GM20431 (cell line): ENCODE results near the gene GIMAP6.
"Not testable (repeated sequence)": the region's sequence is repeated elsewhere in the genome, so short reads cannot be mapped to it uniquely, and the experiment has no call there.

Experiments used
- in situ Hi-C: fragments of 300-500 bp; cut with MseI, MboI; formaldehyde crosslinking; loops from one replicate; pipeline ENCODE4 v1.15.0; 2020; ENCODE audit warnings: low sequenced_read_pairs; ENCODE audit not compliant: unreplicated experiment

Gene GIMAP6

DNA sequence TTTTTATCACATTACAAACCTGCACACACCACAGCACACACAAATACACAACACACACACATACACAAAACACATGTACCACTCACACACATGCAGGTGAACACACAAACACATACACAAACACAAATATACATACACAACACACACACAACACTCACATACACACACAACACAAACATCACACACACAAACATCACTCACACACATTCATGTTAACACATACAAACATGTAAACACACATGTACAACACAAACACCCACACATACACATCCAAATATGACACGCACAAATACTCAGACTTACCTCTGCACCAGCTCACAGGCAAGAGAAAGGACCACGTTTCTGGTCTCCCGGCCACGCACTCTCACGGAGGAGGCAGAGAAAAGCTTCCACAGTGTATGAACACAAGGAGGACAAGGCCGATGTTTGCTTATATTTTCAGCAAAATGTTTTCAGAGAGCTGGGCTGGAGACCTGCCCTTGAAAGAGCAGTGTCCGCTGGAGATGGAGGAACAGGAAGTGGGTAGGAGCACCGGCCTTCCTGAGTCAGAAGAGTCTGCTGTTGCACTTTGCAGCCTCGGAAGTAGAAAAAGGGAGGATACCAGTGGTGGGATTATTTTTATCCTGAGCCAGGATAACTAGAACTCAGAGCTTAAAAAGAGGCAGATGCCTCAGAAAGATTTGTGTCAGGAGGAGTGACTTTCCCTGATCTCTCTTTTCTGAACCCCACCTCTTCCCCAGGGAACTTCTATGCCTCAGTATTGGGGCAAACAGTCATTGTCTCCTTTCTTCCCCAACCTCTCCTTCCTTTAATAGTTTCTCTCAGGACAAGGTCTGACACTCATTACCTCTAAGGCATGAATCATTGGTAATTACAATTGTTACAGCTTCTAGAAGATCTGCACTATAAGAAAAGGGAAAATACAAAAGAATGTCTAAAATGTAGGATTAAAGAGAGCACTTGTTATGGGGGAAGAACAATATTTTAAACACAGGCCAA is at the start of gene GIMAP6:
TSS of gene GIMAP6 (minus strand) at position 520 of the 999 bp plus-strand sequence. CDS start 2,243 bp downstream, outside the sequence.
- in situ Hi-C loops: no loop called here

DNA sequence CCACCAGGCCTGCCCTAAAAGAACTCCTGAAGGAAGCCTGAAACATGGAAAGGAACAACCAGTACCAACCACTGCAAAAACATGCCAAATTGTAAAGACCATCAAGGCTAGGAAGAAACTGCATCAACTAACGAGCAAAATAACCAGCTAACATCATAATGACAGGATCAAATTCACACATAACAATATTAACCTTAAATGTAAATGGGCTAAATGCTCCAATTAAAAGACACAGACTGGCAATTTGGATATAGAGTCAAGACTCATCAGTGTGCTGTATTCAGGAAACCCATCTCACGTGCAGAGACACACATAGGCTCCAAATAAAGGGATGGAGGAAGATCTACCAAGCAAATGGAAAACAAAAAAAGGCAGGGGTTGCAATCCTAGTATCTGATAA is 48.2 kb upstream of the GIMAP6 start:
- in situ Hi-C loops: not testable (repeated sequence)

DNA sequence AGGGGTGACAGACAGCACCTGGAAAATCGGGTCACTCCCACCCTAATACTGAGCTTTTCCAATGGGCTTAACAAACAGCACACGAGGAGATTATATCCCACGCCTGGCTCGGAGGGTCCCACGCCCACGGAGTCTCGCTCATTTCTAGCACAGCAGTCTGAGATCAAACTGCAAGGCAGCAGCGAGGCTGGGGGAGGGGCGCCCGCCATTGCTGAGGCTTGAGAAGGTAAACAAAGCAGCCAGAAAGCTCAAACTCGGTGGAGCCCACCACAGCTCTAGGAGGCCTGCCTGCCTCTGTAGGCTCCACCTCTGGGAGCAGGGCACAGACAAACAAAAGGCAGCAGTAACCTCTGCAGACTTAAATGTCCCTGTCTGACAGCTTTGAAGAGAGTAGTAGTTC is 46.4 kb upstream of the GIMAP6 start:
- in situ Hi-C loops: not testable (repeated sequence)

DNA sequence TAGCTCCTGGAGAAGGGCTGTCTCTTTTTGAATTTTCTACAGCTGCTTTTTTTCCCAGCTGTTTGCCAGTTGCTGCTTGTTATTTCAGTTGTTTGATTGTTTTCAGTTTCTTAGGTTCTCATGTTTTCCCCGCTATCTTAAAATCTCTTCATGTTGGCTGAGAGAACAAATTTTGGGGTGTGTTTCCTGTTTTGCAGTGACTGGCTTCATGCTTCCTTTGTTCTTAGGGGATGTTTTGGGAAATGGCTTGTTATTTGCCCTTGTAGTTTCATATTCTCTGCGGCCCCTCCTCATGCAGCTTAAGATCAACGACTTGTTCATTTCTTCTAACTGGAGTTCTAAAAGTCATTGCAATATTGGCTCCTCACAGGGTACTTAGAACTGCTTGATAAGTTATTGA is 44.7 kb upstream of the GIMAP6 start:
- in situ Hi-C loops: not testable (repeated sequence)

DNA sequence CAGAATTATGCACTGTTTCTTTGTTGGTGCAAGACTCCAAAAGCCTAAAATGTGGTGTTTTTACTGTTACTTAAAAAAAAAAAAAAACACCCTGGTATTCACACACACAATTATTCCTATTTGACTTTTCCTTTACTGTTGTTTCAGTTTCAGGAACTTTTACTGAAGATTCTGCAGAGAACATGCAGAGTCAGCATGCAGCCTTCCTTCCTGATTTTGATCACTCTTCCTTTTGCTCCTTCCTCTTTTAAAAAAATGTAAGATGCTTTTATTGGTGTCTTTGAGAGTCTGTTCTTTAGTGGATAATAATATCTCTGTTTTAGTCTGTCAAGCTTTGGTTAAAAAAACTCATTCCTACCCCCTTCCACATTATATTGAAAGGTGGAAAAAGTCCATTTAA is 44.1 kb upstream of the GIMAP6 start:
- in situ Hi-C loops: not testable (repeated sequence)

DNA sequence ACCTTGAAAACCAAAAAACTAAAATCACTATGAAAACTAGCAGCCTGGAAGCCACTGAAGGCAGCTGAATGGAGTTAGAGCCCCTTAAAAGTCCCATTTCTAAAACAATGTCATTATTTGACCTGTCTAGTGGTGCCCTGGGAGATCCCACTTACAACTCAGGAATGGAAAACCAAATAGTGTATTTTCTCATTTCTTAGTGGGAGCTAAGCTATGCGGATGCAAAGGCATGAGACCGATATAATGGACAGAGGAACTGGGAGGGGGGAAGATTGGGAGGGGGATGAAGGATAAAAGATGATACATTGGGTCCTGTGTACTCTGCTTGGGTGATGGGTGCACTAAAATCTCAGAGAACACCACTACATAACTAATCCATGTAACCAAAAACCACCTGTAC is 43.5 kb upstream of the GIMAP6 start:
- in situ Hi-C loops: no loop called here

DNA sequence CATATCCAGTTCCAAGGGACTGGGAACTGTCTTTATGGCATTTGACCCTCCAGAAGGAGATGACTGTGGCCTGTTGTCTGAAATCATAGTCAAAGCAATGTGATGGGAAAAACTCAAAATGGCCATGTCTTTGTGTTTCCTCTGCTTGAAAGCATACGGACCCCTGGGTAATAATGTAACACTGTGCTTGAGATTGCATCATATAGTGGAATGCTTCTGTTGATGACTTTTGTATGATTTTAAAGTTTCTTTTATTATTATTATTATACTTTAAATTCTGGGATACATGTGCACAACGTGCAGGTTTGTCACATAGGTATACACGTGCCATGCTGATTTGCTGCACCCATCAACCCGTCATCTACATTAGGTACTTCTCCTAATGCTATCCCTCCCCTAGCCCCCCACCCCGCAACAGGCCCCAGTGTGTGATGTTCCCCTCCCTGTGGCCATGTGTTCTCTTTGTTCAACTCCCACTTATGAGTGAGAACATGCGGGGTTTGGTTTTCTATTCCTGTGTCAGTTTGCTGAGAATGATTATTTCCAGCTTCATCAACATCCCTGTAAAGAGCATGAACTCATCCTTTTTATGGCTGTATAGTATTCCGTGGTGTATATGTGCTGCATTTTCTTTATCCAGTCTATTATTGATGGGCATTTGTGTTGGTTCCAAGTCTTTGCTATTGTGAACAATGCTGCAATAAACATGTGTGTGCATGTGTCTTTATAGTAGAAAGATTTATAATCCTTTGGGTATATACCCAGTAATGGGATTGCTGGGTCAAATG is 39.8 kb upstream of the GIMAP6 start:
- in situ Hi-C loops: not testable (repeated sequence)

DNA sequence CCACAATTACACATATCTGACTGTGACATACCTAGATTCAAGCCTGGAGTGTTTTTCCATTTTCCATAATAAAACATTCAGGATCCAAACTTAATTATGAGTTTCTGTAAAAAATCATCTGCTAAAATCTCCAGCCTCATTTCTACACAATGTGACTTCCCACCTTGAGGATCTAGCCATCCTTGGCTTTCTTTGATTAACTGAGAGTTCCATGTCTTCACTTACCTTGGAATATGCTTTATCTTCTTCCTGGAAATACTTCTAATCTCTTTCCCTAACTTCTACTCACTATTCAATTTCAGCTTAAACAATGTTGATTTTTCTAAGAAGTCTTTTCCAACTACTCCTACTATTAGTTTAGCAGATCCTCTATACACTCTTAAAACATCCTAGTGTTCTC is 36.8 kb upstream of the GIMAP6 start:
- in situ Hi-C loops: no loop called here

DNA sequence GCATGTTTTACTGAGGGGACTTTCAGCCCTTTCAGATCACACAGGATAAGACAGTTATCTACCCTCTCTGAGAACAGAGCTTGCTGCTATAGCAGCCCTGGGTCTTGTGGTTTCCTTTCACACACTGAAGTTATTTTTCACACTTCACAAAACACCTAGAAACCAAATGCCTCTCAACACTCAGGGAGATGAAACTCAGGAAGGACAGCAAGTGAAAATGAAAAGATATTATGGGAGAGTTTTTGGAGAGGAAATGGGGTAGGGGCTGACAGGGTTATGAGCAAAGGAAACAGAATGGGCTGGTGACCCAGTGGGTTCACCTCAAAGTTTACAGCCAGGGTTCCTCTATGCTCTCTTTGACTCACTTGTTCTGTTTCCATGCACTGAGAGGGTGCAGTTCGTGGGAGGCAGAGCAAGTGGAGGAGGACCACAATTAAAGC is 36.3 kb upstream of the GIMAP6 start:
- in situ Hi-C loops: no loop called here

DNA sequence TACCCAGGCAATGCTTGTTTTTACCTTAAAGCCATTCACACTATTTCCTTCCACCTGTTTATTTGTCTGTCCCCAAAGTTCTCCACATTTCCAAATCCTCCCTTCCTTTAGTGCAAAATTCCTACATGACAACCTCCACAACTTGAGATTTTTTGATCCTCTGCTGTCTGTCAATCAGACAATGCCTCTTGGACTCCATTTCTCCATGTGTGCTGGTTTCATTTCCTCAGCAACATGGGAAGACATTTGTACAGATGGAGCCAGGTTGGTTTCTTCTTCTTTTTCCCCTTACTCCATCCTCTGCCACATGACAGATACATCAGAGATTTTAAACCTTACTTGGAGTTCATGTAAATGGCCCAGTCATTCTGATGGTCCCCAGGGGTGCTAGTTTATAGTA is 34.2 kb upstream of the GIMAP6 start:
- in situ Hi-C loops: no loop called here

DNA sequence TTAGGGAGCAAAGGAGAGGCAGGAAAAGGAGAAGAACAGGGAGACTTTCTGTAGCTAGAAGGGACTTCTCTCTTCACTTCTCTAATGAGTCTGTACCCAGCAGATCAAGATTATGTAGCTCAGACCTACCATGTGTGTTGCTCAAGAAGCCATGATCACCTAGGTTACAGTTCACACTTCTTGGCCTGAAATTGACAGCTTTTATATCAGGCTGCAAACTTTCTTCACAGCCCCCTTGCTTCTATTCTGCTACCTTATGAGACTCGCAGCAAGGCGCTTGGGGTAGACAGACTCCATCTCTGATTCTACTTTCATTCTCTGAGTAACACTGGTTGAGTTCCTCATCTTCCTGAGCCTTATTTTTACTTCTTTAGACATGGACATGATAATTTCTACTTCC is 33.7 kb upstream of the GIMAP6 start:
- in situ Hi-C loops: no loop called here

DNA sequence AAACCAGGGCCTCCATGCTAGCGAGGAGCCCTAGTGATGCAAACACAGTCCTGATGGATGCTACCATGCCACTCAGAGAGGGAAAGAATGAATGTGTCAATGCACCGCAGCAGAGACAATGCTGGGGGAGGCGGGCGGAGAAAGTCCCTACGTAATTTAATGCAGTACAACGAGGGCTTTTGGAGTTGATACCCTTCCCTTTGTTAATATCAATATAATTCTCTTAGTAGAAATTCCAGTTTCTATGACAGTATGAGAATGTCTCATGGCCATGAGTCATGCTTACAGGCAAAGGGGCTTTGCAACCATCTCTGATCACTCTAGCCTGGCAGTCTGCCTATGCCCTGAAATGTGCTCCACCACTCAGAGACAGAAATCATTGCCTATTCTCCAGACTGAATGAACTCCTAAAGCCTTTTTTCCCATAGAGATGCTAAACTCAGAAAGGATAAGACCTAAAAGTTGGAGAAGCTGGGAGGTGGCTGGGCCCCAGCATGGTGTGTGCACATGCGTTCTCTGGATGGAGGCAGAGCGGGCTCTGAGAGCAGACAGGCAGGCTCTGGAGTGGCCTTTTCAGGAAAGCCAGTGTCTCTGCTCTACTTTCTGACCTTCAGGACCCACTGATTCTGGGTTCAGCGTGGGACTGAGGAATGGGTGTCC is 33.0 kb upstream of the GIMAP6 start:
- in situ Hi-C loops: no loop called here

DNA sequence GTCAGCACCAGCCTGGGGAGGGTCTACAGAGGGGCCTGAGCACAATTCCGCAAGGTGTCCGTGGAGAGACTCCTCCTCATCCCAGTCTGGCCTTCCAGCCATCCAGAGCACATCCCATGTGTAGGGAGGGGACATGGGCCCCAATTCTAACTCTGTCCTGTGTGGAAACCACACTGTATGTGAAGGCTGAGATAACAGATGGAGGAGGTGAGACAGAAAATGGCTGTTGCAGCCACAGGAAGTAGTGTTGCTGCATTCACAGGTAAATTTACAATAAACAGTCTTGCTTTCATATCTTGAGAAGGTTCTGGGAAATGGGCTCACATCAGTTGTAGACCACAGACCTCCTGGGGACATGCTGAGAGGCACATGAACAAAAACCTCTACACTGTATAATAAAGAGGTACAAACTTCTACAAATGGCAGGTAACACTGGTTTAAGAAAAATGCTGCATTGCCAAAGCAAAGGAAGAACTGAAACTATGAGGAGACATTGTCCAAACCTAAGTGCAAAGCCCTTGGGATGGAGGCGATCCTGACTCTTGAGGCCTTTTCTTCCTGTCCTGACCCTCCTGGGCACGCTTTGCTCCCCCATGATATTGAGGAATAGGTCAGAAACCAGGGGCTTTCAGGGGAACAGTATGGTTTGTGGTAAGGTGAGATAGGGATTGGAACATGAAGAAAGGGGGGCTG is 31.8 kb upstream of the GIMAP6 start:
- in situ Hi-C loops: no loop called here

DNA sequence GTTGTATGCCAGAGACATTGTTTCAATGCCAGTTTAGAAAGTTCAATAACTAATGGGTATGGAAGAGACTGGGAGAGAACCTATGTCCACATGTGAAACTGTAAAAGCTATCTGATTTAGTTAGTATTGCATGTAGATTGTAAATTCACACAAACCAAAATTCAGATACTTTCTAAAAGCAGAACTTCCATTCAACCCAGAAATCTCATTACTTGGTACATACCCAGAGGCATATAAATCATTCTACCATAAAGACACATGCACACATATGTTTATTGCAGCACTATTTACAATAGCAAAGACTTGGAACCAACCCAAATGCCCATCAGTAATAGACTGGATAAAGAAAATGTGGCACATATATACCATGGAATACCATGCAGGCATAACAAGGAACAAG is 30.6 kb upstream of the GIMAP6 start:
- in situ Hi-C loops: not testable (repeated sequence)

DNA sequence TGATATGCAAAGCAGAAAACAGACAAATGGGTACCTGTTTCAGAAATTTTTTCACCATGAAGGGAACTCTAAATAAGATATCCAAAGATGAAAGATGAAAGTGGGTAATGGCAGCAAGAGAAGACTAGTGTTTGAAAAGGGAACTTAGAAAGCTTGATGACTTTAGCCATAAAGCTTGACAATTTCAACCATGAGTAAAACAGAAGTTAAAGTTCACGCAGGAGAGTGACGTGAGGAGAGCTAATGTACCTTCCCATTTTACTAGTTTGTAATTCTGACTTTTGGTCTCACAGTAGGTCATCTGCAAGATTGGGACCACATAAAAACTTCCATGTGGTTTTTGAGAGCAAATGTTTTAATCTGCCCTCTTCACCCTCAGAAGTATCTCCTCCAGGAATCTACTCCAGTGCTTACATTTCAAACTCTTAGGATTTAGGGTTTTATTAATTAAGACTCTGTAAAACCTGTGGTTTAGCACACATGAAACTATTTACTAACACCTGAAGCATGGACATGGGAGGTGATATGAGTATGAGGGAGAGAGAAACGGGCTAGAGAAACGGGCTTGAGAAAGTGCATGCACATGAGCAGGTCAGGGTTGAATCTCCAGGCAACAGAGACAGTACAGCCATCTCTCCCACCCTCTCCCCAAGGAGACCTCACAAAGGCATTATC is 28.9 kb upstream of the GIMAP6 start:
- in situ Hi-C loops: no loop called here

DNA sequence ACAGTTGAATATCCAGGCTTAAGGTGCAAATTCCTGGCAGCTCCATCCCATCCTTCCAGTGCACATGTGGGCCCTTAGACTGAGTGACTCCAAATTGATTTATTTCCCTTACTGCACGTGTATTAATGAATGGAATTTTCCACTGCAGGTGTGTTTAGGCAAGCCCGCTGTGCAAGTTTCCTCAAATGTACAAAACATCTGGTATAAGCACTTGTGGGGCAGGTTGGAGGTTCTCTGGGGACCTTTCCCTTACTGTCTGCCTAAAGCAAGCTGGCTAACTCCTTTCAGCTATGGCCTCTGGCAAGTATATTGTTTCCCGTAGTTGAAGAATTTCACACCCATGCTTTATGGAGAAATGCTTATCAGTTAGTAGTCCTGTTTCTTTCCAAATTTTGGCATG is 25.3 kb upstream of the GIMAP6 start:
- in situ Hi-C loops: no loop called here

DNA sequence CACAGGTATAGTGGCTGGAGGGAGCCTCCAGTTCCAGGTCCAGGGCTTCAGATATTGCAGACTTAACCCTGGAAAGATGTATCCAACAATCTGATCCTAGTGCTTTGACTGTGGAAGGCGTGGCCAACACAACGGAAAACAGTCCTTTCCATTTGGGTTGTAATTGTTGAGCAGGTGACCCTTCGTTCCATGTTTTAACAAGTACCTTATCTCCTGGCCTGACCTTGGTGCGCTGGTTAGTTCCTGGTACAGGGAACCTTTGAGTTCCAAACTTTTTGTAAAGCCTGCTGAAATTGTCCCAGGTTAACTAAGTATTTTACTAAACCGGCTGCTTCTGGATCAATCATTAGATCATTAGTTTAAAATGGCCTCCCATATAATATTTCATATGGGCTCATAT is 23.9 kb upstream of the GIMAP6 start:
- in situ Hi-C loops: no loop called here

DNA sequence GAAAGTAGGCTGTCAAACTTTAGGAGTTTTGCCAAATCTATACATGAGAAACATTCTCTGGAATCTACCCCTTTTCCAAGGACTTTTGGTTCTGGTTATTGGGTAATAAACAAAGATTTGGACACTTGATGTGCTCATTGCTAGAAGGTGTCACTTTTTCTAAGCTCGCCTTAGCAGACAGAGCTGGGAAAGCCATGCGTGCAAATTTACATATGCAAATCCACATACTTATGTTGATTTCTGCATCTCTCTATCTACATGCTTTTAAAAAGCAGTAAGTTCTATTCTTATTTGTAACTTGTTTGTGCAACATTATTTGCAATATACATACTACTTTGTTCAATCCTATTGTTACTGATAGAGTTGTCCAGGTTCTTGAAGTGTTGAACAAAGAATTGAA is 22.5 kb upstream of the GIMAP6 start:
- in situ Hi-C loops: no loop called here

DNA sequence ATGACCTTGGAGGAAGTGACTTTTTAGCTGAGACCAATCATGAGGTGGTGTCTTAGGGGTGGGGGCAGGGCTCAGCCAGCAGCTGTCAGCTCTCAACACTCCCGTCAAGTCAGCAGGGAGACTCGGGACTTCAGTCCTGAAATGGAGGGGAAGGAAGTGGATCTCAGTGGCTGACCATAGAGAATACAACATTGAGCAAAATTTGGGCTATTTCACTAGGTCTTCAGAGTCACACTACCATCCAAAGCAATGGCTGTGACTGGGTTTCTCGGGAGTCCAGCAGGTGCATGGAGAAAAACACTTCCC is 16.8 kb upstream of the GIMAP6 start:
- in situ Hi-C loops: no loop called here
